ENCODE results near the gene WAC. TPM values are rescaled to one million over a fixed set of nuclear protein-coding genes. Genes with fewer than 3 reads are reported as not detected.

WAC gene
- total and polyA plus RNA-seq, 9 of the 15 experiments (the other 6 are each of a cell fraction or from before 2014, with no cell fraction given): 24.8 to 123 (median 78.2) TPM

- intact Hi-C loops (cut with micrococcal nuclease): no loop called here
- peak overlapping the region; percentile 23; the same call in 1 of the 2 replicates for H2AFZ ChIP-seq (ENCODE audit: low read depth, low read length)
- H3K4me3 ChIP-seq: no peak overlapping the region
- H3K79me2 ChIP-seq (ENCODE audit: control insufficient read depth, insufficient read depth, low read length): no peaks in the 10 kb centered on the region
- no peaks in the 10 kb centered on the region for H4K20me1 ChIP-seq (replicated peaks; ENCODE audit: control insufficient read depth, insufficient read depth, low read length)
- no TSS peak for BruUV-seq (replicated peaks)
- POLR2A ChIA-PET: no interaction called here
- in situ Hi-C loops (cut with MboI): no loop called here
- H3K9ac ChIP-seq (ENCODE audit: insufficient read depth in 1 of 2, low read depth in 2 of 2, low read length in 2 of 2): no peak overlapping the region
- ATAC-seq (no peak), FAIRE-seq (no peak), DNase-seq (ENCODE audit: extremely low read depth in 1 of 4, low spot score in 3 of 4) (no peak)
- no peaks in the 10 kb centered on the region for H3K36me3 ChIP-seq (ENCODE audit: control insufficient read depth, insufficient read depth, low read length)
- no peaks in the 10 kb centered on the region for H3K9me1 ChIP-seq (ENCODE audit: control insufficient read depth, insufficient read depth, low read length)
- H3K9me3 ChIP-seq (replicated peaks; ENCODE audit: control insufficient read depth, insufficient read depth, low read depth, low read length): no peaks in the 10 kb centered on the region
- 19% methylated on average over 3 of the region's 3 CpGs for WGBS (ENCODE audit: insufficient coverage, low coverage, missing lambda C conversion rate)
- no peaks in the 10 kb centered on the region for H3K27me3 ChIP-seq (ENCODE audit: control insufficient read depth in 2 of 2, insufficient read depth in 2 of 2, low read length in 2 of 2)
- H3K4me1 ChIP-seq (replicated peaks in 1 of 2; ENCODE audit: control insufficient read depth in 2 of 2, insufficient read depth in 2 of 2, low read length in 2 of 2): no peaks in the 10 kb centered on the region
- no peak overlapping the region for H3K4me2 ChIP-seq (ENCODE audit: insufficient read depth, low read length)
- H3K27ac ChIP-seq (ENCODE audit: extremely low read depth, low read depth, low read length): no peak overlapping the region
- no peak for TF ChIP-seq CBX8 (IDR thresholded peaks at IDR 0.05; ENCODE audit: borderline replicate concordance, extremely low read depth, low read depth, low read length, poor library complexity, severe bottlenecking)
- no peak for TF ChIP-seq STAT5B (CRISPR knock-in tag; IDR thresholded peaks at IDR 0.05)
- TF ChIP-seq PPARD (CRISPR knock-in tag; IDR thresholded peaks at IDR 0.05): no peak
- TF ChIP-seq NCOA1 (IDR thresholded peaks at IDR 0.05; ENCODE audit: low read depth): no peak
- TF ChIP-seq HCFC1 (IDR thresholded peaks at IDR 0.05; ENCODE audit: low read depth, low read length): no peak
- TF ChIP-seq DMBX1 (CRISPR knock-in tag; IDR thresholded peaks at IDR 0.05; ENCODE audit: borderline replicate concordance): no peak
- no peak for TF ChIP-seq ZEB2 (IDR thresholded peaks at IDR 0.05)
- TF ChIP-seq, protein P1, sequence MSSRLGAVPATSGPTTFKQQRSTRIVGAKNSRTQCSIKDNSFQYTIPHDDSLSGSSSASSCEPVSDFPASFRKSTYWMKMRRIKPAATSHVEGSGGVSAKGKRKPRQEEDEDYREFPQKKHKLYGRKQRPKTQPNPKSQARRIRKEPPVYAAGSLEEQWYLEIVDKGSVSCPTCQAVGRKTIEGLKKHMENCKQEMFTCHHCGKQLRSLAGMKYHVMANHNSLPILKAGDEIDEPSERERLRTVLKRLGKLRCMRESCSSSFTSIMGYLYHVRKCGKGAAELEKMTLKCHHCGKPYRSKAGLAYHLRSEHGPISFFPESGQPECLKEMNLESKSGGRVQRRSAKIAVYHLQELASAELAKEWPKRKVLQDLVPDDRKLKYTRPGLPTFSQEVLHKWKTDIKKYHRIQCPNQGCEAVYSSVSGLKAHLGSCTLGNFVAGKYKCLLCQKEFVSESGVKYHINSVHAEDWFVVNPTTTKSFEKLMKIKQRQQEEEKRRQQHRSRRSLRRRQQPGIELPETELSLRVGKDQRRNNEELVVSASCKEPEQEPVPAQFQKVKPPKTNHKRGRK (tag; IDR thresholded peaks at IDR 0.05): no peak
- no peak for TF ChIP-seq TOE1 (IDR thresholded peaks at IDR 0.05; ENCODE audit: borderline replicate concordance)
- TF ChIP-seq TOE1 (CRISPR knock-in tag; IDR thresholded peaks at IDR 0.05; ENCODE audit: borderline replicate concordance, low read depth): no peak
- TF ChIP-seq ZNF408 (CRISPR knock-in tag; IDR thresholded peaks at IDR 0.05; ENCODE audit: low read depth): no peak
- TF ChIP-seq ILF3 (IDR thresholded peaks at IDR 0.05; ENCODE audit: borderline replicate concordance): no peak
- TF ChIP-seq, protein P2, sequence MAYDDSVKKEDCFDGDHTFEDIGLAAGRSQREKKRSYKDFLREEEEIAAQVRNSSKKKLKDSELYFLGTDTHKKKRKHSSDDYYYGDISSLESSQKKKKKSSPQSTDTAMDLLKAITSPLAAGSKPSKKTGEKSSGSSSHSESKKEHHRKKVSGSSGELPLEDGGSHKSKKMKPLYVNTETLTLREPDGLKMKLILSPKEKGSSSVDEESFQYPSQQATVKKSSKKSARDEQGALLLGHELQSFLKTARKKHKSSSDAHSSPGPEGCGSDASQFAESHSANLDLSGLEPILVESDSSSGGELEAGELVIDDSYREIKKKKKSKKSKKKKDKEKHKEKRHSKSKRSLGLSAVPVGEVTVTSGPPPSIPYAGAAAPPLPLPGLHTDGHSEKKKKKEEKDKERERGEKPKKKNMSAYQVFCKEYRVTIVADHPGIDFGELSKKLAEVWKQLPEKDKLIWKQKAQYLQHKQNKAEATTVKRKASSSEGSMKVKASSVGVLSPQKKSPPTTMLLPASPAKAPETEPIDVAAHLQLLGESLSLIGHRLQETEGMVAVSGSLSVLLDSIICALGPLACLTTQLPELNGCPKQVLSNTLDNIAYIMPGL (CRISPR knock-in tag; IDR thresholded peaks at IDR 0.05): no peak
- no peak for TF ChIP-seq CBX1 (IDR thresholded peaks at IDR 0.05; ENCODE audit: low read depth)
- CTCF ChIA-PET (ENCODE audit: low intra/inter-chr PET ratio): no interaction called here
Observed at GRCh38 chr10:28509286-28509685, 23.6 kb upstream of the WAC start.

Data from K562 (cell line).